Activated naive CD8-positive, alpha-beta T cell (primary cell): ENCODE data around the gene TACR2.

ENCODE experiments used
- H3K27ac Mint-ChIP-seq: one replicate; pipeline ENCODE4 v1.8.0; 2021; ENCODE audit warnings: mixed read lengths
- H3K27me3 Mint-ChIP-seq: one replicate; pipeline ENCODE4 v1.8.0; 2021; ENCODE audit warnings: mixed read lengths
- H3K36me3 Mint-ChIP-seq: one replicate; pipeline ENCODE4 v1.8.0; 2021; ENCODE audit warnings: mixed read lengths
- H3K4me1 Mint-ChIP-seq: one replicate; pipeline ENCODE4 v1.8.0; 2021; ENCODE audit warnings: low read depth, mixed read lengths
- H3K4me3 Mint-ChIP-seq: one replicate; pipeline ENCODE4 v1.8.0; 2021; ENCODE audit warnings: mild to moderate bottlenecking, mixed read lengths
- H3K9me3 Mint-ChIP-seq: one replicate; pipeline ENCODE4 v1.8.0; 2021; ENCODE audit warnings: low read depth, mixed read lengths

Gene TACR2

DNA sequence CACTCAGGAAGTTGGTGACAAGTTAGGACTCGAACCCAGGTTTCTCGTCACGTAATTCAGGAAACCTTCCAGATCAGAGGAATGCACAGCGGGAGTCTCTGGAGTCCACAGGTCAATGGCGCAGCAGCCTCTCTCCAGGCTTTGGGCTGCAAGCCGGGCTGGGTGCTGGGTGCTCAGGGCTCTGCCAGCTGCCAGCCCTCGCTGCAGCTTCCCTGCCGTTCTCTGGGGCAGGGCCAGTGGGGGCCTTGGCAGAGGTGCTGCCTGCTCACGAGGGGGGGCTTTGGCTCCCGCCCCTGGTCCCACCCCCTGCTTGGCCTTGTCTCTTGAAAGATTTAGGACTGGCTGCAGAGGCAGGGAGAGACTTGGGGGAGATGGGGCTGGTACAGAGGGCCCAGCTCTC, at the start of gene TACR2:
Gene TACR2, minus strand, starts transcription at position 224 of the 400 bp plus-strand sequence. CDS start 595 bp downstream, outside the sequence.
- Mint-ChIP-seq H3K27ac (no peak within 1 kb of the TSS), H3K27me3 (no peaks in the 10 kb centered on the region), H3K36me3 (no peaks in the 10 kb centered on the region), H3K9me3 (no peaks in the 10 kb centered on the region), H3K4me1 (peaks cover 1% of the 10 kb centered on the region), H3K4me3 (no peak within 1 kb of the TSS)

DNA sequence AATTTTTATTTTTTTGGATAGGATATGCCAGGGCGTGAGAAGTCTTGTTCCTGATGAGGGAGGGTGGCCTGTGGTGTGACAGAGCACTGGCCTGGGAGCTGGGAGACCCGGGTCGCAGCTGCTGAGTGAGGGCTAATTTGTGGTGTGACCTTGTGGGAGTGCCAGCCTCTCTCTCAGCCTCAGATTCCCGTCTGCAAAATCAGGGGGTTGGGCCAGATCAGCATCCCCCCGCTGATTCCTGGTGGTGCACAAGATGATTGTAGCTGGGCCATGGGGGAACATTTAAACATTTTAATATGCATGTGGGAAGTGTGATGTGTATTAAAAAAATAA, 49.4 kb upstream of the TACR2 start:
- peaks cover 2% of the 10 kb centered on the region for H3K27me3 Mint-ChIP-seq
- no peak overlapping the region for H3K27ac Mint-ChIP-seq
- H3K4me1 Mint-ChIP-seq = no peaks in the 10 kb centered on the region
- no peak overlapping the region for H3K4me3 Mint-ChIP-seq
- no peaks in the 10 kb centered on the region for H3K36me3 Mint-ChIP-seq
- no peaks in the 10 kb centered on the region for H3K9me3 Mint-ChIP-seq

DNA sequence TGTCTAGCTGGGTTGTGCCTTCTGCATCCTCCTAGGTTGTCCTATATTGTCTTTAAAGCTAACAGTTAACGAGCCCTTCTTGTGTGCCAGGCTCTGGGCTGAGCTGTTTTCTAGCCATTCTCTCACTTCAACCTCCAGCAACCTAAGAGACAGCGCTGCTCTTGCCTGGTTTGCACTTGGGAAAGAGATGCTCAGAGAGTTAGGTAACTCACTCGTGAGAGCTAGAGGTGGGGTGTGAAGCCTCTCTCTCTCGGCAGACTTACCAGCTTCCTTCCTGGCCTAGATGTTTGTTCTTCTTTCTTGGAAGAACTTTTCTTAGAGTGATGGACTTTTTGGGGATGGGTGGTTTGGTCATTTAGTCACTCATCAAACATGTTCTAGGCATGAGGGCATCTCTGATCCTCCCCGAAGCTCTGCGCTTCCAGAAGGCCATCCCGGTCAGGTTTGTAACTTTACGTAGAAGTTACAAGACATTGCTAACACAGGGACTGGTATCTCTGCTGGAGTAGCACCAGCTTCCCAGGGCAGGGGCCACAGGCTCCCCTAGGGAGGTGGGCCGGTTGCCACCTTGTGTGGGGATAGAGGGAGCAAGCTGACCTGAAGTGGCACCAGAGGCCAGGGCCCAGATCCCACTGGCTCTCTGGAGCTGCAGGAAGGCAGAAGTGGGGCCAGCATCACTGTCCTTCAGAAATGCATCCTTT, 48.9 kb upstream of the TACR2 start:
- H3K27ac Mint-ChIP-seq = no peak overlapping the region
- H3K4me3 Mint-ChIP-seq = no peak overlapping the region
- H3K36me3 Mint-ChIP-seq = no peaks in the 10 kb centered on the region
- H3K4me1 Mint-ChIP-seq = no peaks in the 10 kb centered on the region
- no peaks in the 10 kb centered on the region for H3K9me3 Mint-ChIP-seq
- H3K27me3 Mint-ChIP-seq = peaks cover 2% of the 10 kb centered on the region

DNA sequence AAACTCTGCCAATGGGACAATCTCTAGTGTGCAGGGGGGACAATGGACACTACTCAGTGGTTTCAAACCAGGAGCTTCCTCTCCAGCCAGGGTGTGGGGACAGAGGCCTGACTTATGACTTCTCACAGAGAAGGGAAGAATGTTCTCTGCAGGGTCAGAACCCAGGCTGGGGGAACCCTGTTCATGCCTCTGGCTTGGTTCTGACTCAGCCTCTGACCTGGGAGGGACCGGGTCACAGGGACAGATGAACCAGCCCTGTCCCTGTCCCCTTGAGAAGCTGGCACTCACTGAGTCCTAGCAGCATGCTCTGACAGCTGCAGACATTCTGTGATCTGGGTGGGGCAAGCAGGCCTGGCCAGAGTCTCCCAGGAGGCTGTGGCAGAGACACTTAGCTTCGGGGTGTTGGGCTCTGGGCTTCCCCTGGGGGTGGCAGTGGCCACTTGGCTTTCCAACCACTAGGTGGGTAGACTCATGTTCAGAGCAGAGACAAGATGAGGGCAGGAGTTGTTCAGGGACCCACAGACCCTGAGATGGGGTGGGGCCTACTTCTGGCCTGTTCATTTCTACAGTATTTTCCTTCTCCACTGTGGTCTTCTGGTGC, 48.2 kb upstream of the TACR2 start:
- Mint-ChIP-seq H3K36me3 (no peaks in the 10 kb centered on the region), H3K9me3 (no peaks in the 10 kb centered on the region), H3K27ac (no peak overlapping the region), H3K4me3 (no peak overlapping the region), H3K4me1 (no peaks in the 10 kb centered on the region), H3K27me3 (peaks cover 2% of the 10 kb centered on the region)

DNA sequence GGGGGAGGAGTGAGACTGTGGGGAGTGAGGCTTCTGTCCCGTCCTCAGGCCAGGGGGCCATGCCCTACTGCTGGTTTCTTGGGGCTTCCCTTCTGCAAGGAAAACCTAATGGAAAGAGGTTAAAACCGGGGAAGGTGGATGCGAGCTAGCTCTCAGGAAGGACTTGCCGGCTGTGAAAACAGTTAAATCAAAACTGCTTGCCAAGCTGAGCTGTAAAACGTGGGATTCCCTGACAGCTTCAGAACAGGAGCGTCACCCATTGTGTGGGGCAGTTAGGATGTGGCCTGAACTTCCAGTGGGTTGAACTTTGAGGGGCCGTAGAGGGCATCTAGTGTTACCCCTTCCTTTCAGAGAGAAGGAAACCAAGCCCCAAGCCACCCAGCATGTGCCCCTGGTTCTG, 47.7 kb upstream of the TACR2 start:
- no peak overlapping the region for H3K27ac Mint-ChIP-seq

DNA sequence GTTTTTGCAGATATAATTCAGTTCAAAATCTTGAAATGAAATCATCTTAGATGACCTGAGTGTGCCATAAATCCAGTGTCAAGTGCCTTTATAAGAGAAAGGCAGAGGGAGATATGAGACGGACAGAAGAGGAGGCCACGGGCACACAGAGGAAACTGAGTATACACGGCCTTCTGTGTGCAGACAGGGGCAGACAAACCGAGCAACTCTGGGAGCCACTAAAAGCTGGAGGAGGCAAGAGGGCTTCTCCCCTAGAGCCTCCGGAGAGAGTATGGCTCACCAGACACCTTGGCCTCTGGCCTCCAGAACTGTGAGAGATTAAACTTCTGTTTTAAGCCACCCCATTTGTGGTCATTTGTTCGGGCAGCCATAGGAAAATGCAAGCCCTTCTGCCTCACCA, 47.2 kb upstream of the TACR2 start:
- Mint-ChIP-seq H3K36me3 (no peaks in the 10 kb centered on the region), H3K27me3 (peaks cover 2% of the 10 kb centered on the region), H3K4me3 (no peak overlapping the region), H3K9me3 (no peaks in the 10 kb centered on the region), H3K4me1 (no peaks in the 10 kb centered on the region), H3K27ac (no peak overlapping the region)

More for the DNA sequence above, 47.7 kb upstream of the TACR2 start:
- H3K9me3 Mint-ChIP-seq = no peaks in the 10 kb centered on the region
- no peaks in the 10 kb centered on the region for H3K4me1 Mint-ChIP-seq
- H3K4me3 Mint-ChIP-seq = no peak overlapping the region
- H3K27me3 Mint-ChIP-seq = peaks cover 2% of the 10 kb centered on the region
- H3K36me3 Mint-ChIP-seq = no peaks in the 10 kb centered on the region

DNA sequence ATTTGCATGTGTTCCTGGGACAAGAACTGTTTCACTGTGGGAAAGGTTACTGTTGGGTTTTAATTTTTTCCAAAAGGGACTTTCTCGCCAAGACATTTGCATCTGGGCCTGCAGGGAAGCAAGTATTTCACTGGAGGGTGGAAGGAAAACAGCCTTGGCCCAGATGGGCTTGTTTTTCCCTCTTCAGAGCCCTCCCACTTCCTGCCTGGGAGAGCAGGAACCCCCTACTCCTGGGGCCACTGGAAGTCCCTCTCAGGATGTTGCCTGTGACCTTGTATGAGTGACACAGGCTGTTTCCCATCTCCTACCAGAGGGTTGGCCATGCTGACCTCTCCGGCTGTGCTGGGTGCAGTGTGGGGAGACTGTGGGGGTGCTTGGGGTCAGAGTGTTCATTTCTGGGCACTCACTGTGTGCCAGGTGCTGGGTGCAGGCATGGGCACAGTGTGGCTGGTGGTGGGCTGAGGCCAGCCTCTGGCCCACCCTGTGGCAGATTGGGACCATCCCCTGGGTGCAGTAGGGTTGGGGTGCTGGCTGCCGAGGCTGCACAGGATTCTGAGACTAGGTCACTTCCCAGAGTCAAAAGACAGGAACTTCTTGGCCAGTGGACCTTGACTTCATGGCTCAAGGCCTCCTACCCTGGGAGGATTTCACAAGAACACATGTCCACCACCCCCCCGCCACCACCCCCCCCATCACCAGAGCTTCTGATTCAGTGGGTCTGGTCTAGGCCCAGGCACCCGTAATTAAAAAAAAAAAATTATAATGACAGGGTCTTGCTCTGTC, 44.7 kb upstream of the TACR2 start:
- Mint-ChIP-seq H3K4me1 (no peaks in the 10 kb centered on the region), H3K9me3 (no peaks in the 10 kb centered on the region), H3K27me3 (peaks cover 2% of the 10 kb centered on the region), H3K4me3 (no peak overlapping the region), H3K27ac (no peak overlapping the region), H3K36me3 (no peaks in the 10 kb centered on the region)

DNA sequence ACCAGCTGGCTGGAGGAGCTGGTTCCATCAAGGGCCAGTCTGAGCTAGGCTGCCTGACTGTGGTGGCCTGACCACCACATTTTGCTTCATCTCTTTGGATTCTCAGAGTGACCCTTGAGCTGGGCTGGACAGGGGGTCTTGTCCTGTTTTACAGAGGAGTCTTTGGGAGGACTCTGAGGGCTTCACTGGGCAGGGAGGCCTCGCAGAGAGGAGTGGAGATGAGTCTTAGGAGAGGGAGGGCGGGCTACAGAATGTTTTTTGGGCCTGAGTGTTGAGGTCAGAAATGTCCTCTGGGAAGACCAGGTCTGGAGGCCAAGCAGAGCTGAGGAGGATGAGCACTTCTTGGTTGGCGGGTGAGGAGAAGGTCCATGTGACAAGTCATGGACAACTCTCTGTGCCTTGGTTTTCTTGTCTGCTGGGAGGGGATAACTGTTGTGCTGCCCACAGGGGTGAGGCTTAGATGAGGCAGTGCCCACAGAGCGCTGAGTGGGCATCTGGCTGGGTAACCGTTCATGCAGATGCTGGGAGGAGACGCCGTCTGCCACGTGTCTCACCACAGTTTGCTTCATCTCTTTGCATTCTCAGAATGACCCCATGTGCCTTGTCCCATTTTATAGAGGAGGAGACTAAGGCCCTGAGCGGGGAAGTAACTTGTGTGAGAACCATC, 44.0 kb upstream of the TACR2 start:
- H3K4me3 Mint-ChIP-seq = no peak overlapping the region
- H3K36me3 Mint-ChIP-seq = no peaks in the 10 kb centered on the region
- H3K9me3 Mint-ChIP-seq = no peaks in the 10 kb centered on the region
- H3K27ac Mint-ChIP-seq = no peak overlapping the region
- peaks cover 2% of the 10 kb centered on the region for H3K27me3 Mint-ChIP-seq
- H3K4me1 Mint-ChIP-seq = no peaks in the 10 kb centered on the region

DNA sequence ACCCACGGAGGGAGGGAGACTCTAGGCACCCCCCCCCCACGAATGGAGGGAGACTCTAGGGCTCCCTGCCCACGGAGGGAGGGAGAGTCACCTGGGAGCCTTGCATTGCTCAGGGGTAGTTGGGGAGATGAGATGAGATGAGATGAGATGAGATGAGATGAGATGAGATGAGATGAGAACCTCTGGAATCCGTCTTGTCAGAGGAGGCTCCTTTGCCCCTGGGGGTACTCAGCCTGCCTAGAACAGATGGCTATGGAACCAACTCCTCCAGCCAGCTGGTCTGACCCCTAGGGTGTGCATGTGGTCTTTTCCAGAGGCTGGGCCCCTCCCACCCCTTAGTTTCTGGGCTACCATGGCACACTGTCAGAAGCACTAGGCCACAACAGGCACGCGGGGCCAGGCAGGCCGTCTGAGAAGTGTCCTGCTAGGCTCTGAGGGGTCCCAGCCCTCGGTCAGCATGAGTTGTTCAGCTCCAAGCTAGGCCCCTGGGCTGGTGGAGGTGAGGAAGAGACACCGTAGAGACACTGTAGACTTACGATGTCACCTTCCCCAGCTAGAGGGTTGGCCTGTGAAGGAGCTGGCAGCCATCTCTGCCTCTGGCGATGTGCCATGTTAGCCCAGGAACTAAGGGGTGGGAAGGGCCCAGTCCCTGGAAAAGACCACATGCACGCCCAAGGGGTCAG, 43.3 kb upstream of the TACR2 start:
- no peaks in the 10 kb centered on the region for H3K9me3 Mint-ChIP-seq
- H3K4me3 Mint-ChIP-seq = no peak overlapping the region
- H3K4me1 Mint-ChIP-seq = no peaks in the 10 kb centered on the region

DNA sequence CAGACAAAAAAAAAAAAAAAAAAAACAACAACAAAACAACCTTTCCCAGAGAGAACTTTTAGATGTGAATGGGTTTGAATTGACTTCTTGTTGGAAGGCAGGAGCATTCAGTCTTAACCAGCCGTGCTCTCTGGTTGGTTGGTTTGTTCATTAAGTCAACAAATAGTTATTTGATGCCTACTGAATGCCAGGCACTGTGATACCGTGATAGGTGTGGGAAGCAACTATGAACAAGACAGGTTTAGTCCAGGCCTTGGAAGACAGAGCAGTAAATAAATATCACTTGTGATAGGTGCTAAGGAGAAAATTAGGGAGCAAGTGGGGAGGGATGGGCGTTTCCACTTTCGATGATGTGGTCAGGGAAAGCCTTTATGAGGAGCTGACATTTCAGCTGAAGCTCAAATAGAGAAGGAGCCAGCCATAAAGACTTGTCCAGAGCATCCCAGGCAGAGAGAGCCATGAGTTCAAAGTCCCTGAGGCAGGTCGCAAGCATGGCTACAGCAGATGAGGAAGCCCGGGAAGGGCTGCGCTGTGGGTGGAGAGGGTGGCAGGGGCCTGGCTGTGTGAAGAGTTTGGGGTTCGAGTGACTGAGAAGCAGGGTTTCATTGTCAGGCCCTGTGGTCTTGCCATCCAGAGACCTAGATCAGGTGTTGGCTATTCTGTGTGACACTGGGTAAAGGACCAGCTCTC, 42.5 kb upstream of the TACR2 start:
- Mint-ChIP-seq H3K36me3 (no peaks in the 10 kb centered on the region), H3K27ac (no peak overlapping the region), H3K9me3 (no peaks in the 10 kb centered on the region), H3K27me3 (peaks cover 2% of the 10 kb centered on the region), H3K4me3 (no peak overlapping the region), H3K4me1 (no peaks in the 10 kb centered on the region)

More for the DNA sequence above, 43.3 kb upstream of the TACR2 start:
- Mint-ChIP-seq H3K27me3 (peaks cover 2% of the 10 kb centered on the region), H3K36me3 (no peaks in the 10 kb centered on the region), H3K27ac (no peak overlapping the region)

DNA sequence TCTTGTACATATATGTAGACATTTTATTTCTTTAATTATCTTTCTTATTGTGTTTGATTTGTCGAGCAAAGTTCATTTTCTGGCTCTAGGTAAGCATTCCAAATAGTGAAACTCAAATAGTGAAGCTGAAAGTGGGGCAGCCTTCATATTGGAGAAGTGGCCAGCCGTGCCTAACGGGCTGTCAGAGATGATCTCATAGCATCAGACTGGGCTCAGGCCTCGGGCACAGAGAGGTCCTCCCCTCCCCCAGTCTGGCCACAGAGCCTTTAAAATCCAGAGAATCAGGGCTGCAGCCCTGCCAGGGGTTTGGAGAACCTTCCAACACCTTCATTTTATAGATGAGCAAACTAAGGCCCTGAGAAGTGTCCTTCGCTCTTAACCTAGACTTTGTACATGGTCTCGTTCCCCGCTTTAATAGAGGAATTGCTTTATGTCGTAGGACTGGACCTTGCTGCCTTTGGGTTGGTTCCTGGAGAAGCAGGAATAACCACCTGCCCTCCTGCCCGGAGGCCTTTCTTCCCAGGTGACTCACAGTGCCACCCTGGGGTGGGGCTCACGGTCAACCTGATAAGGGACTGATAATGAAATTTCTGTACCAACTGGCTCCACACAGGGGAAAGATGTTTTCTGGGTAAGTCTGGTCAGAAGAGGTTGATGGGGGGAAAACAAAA, 41.8 kb upstream of the TACR2 start:
- no peak overlapping the region for H3K4me3 Mint-ChIP-seq
- H3K9me3 Mint-ChIP-seq = no peaks in the 10 kb centered on the region
- no peaks in the 10 kb centered on the region for H3K36me3 Mint-ChIP-seq
- H3K27ac Mint-ChIP-seq = no peak overlapping the region
- H3K4me1 Mint-ChIP-seq = no peaks in the 10 kb centered on the region
- H3K27me3 Mint-ChIP-seq = peaks cover 2% of the 10 kb centered on the region

DNA sequence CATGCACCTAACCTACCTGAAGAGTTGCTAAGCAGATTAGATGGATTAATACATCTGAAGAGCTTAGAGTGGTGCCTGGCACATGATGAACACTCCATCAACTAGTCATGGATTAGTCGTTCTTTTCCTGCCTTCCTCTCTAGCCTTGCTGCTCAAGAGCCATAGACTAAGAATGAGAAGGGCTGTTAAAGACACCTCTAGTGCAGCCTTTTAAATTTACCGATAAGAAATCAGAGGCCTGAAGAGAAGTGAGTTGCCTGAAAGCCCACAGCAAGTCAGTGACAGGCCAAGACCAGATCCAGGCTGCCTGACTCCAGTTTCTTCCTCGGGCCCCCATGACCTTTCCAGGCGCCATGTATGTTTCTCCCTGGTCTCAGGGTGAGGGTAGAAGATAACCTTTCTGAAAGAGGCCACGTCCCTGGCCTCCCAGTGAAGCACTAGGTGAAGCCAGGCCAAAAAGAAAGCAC, 41.1 kb upstream of the TACR2 start:
- H3K4me1 Mint-ChIP-seq = no peaks in the 10 kb centered on the region
- H3K4me3 Mint-ChIP-seq = no peak overlapping the region
- H3K9me3 Mint-ChIP-seq = no peaks in the 10 kb centered on the region
- H3K27me3 Mint-ChIP-seq = peaks cover 2% of the 10 kb centered on the region
- no peaks in the 10 kb centered on the region for H3K36me3 Mint-ChIP-seq
- H3K27ac Mint-ChIP-seq = no peak overlapping the region

DNA sequence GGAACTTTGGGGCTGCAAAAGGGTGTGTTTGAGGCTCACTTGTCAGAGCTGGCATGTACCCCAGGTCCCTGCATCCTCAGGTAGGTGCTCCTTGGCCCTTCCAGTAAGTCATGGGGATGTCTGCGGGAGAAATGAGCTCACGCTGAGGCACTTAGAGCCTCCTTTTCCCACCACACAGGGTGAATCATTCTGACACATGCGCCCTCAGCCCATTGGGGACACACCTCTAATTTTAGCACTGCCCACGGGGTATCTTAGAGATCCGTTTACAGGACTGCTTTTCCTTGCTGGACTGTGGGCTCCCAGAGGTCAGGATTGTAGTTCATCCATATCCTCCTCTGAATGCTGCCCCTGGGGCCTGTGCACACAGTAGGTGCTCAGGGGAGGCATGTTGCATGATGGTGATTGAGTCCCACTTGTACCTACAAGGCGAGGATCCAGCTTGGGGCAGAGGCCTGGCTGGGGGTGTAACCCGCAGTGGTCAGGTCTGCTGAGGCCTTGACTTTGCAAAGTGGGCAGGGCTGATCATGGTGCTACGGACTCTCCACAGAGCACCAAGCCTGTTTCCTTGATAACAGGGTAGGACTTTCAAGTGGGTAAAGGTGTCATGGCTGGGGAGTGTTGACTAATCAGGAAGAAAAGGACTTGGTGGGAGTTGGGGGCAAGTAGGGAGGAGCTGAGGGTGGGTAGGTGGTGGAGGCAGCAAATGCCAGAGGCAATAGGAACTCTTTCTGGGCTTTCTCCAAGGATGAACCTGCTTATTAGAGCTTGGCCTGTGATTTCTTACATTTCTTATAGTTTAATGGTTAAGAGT, 40.4 kb upstream of the TACR2 start:
- Mint-ChIP-seq H3K4me3 (no peak overlapping the region), H3K27me3 (no peaks in the 10 kb centered on the region), H3K4me1 (peaks cover 4% of the 10 kb centered on the region), H3K9me3 (no peaks in the 10 kb centered on the region), H3K27ac (no peak overlapping the region), H3K36me3 (no peaks in the 10 kb centered on the region)
